ENCODE measurements around the gene MRPL21.

Gene MRPL21

DNA sequence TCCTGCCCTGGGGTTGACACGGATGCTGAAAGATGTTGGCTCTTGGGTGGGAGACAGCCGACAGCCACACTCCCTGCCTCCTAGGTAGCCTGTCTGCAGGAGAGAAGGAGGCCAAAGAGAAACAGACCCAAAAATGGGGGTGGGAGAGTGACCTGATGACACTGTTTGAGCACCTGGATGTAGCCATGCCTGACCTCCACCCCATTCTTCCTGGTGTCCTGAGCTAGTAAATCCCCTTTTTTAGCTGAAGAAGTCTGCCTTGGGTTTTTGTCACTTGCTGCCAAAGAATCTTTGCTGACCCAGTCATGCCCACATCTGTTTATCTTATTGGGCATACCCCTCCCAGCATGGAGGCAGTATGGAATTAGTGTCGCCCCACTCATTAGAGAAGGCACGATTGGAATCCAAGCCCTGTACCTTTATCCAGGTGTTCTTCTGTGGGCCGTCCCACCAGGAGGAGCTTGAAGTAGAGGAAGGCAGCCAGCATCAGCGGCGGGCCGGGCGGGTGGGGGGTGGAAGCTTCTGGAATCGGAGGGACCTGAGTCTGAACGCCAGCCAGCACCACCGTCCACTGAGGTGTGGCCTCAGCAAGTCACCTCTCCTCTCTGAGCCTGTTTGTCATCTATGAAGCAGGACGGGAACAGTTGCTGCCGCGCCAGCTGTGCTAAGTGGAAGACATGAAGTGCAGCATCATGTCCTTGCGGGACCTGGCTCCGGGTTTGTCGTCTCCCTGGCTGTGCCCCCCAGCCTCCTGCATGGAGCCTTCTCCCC, 37.9 kb upstream of the MRPL21 start:
- H3K9me2 ChIP-seq (ENCODE audit: low read depth, low read length) = no peaks in the 10 kb centered on the region
- H3F3A ChIP-seq (ENCODE audit: insufficient read depth, low read length) = no peaks in the 10 kb centered on the region
- no peaks in the 10 kb centered on the region for H3K27me3 ChIP-seq (ENCODE audit: insufficient read depth, low read length)
- H3K27ac ChIP-seq (ENCODE audit: low read depth, low read length, poor library complexity, severe bottlenecking) = no peak overlapping the region
- H3K4me2 ChIP-seq (ENCODE audit: low read length) = no peak overlapping the region
- H3K9ac ChIP-seq (ENCODE audit: low read length) = no peak overlapping the region
- no peak overlapping the region for H2AFZ ChIP-seq (ENCODE audit: low read length)
- H3K79me2 ChIP-seq (ENCODE audit: insufficient read depth, low read length) = no peaks in the 10 kb centered on the region
- H3K4me3 ChIP-seq (ENCODE audit: low read depth, low read length, poor library complexity, severe bottlenecking) = no peak overlapping the region
- H4K20me1 ChIP-seq (ENCODE audit: insufficient read depth, low read length) = no peaks in the 10 kb centered on the region
- TF ChIP-seq CTCF (IDR thresholded peaks at IDR 0.05; ENCODE audit: low read length) (no peak), EZH2 (IDR thresholded peaks at IDR 0.05; ENCODE audit: borderline replicate concordance, low read length) (no peak)
- H3K36me3 ChIP-seq (ENCODE audit: insufficient read depth, low read length) = peaks cover 22% of the 10 kb centered on the region
- no peaks in the 10 kb centered on the region for H3K4me1 ChIP-seq (ENCODE audit: insufficient read depth, low read length, severe bottlenecking)
- no peaks in the 10 kb centered on the region for H3K9me3 ChIP-seq (ENCODE audit: low read length)

GRCh38 chr11:68940651-68941323, 37.2 kb upstream of the MRPL21 start:
- Histone ChIP-seq H3K4me2 (ENCODE audit: low read length) (no peak overlapping the region), H3K27ac (ENCODE audit: low read depth, low read length, poor library complexity, severe bottlenecking) (no peak overlapping the region), H3K79me2 (ENCODE audit: insufficient read depth, low read length) (no peaks in the 10 kb centered on the region), H3K4me3 (ENCODE audit: low read depth, low read length, poor library complexity, severe bottlenecking) (no peak overlapping the region), H3K9ac (ENCODE audit: low read length) (no peak overlapping the region), H2AFZ (ENCODE audit: low read length) (no peak overlapping the region), H3K9me2 (ENCODE audit: low read depth, low read length) (no peaks in the 10 kb centered on the region), H3K36me3 (ENCODE audit: insufficient read depth, low read length) (peaks cover 30% of the 10 kb centered on the region), H3K9me3 (ENCODE audit: low read length) (no peaks in the 10 kb centered on the region), H4K20me1 (ENCODE audit: insufficient read depth, low read length) (no peaks in the 10 kb centered on the region), H3K27me3 (ENCODE audit: insufficient read depth, low read length) (no peaks in the 10 kb centered on the region), H3F3A (ENCODE audit: insufficient read depth, low read length) (no peaks in the 10 kb centered on the region), H3K4me1 (ENCODE audit: insufficient read depth, low read length, severe bottlenecking) (no peaks in the 10 kb centered on the region)
- TF ChIP-seq CTCF (IDR thresholded peaks at IDR 0.05; ENCODE audit: low read length) (no peak), EZH2 (IDR thresholded peaks at IDR 0.05; ENCODE audit: borderline replicate concordance, low read length) (no peak)

DNA sequence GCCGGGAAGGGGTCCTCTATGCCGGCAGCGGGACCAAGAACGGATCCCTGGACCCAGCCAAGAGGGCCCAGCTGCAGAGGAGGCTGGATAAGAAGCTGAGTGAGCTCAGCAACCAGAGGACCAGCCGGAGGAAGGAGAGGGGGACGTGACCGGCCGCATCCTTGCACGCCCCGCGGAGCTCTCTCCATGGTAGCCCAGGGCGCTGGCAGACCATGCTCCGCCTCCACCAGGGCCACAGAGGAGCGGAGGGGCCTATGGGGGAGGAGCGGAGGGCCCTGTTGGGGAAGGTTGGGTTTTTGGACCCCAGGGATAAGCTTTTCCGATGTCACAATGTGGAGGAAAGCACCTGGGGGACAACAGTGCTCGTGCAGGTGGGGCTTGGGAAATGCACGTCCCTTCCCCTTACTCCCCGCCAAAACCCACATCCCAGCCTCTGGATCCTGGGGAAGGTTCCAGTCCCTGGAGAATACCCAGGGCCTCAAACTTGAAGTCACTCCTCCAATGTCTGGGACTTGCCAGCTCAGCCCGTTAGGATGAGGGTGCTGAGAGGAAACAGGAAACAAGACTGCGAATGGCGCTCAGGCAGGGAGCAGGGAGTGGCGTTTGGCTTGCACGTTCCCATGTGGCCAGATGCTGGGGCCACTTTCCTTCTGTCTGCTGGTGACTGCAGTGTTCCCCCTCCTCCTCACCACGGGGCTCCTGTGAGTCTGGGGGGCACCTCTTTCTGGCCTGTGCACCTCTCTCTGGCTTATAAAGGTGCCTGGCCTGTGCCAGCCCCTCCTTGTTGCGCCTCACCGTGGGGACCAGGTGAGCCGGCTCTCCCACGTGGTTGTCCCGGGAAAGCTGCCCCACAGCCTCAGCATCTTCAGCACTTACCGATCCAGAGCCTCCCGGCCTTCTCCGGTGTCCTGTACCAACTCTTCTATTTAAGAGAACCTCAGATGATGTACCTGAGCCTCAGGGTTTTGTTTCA, 36.2 kb upstream of the MRPL21 start:
- no peak overlapping the region for H3K4me2 ChIP-seq (ENCODE audit: low read length)
- TF ChIP-seq CTCF (IDR thresholded peaks at IDR 0.05; ENCODE audit: low read length) = no peak
- no peak for TF ChIP-seq EZH2 (IDR thresholded peaks at IDR 0.05; ENCODE audit: borderline replicate concordance, low read length)
- H3K9me2 ChIP-seq (ENCODE audit: low read depth, low read length) = no peaks in the 10 kb centered on the region
- H3K27ac ChIP-seq (ENCODE audit: low read depth, low read length, poor library complexity, severe bottlenecking) = no peak overlapping the region
- H4K20me1 ChIP-seq (ENCODE audit: insufficient read depth, low read length) = no peaks in the 10 kb centered on the region
- H3K27me3 ChIP-seq (ENCODE audit: insufficient read depth, low read length) = no peaks in the 10 kb centered on the region
- no peaks in the 10 kb centered on the region for H3K4me1 ChIP-seq (ENCODE audit: insufficient read depth, low read length, severe bottlenecking)
- peaks cover 34% of the 10 kb centered on the region for H3K36me3 ChIP-seq (ENCODE audit: insufficient read depth, low read length)
- no peaks in the 10 kb centered on the region for H3F3A ChIP-seq (ENCODE audit: insufficient read depth, low read length)
- H3K79me2 ChIP-seq (ENCODE audit: insufficient read depth, low read length) = no peaks in the 10 kb centered on the region
- H3K9ac ChIP-seq (ENCODE audit: low read length) = no peak overlapping the region
- no peaks in the 10 kb centered on the region for H3K9me3 ChIP-seq (ENCODE audit: low read length)
- no peak overlapping the region for H3K4me3 ChIP-seq (ENCODE audit: low read depth, low read length, poor library complexity, severe bottlenecking)
- no peak overlapping the region for H2AFZ ChIP-seq (ENCODE audit: low read length)
